Thymus (tissue), 11 donors: ENCODE results near the gene TMEM178A. TPM values are rescaled to one million over a fixed set of nuclear protein-coding genes. Genes with fewer than 3 reads are reported as not detected.
"Not testable (repeated sequence)": the region's sequence is repeated elsewhere in the genome, so short reads cannot be mapped to it uniquely, and the experiment has no call there.

ENCODE experiments used
- DNase-seq, 9 donors: peaks; one replicate each; pipeline ENCODE4 v3.0.0-alpha.2; 2013; ENCODE audit warnings: low spot score in 9 of 9, low read depth in 6 of 9, missing footprints in 1 of 9
- H3K27ac ChIP-seq, 2 donors: one replicate each; pipeline ENCODE4 v1.5.1; 2013; ENCODE audit warnings: control low read depth in 1 of 2, low read depth in 1 of 2, low read length in 1 of 2, mild to moderate bottlenecking in 1 of 2, moderate library complexity in 1 of 2
- H3K27me3 ChIP-seq, 2 donors: one replicate each; pipeline ENCODE4 v1.5.1; 2013; ENCODE audit warnings: low read length in 1 of 2; ENCODE audit not compliant: control insufficient read depth in 2 of 2, insufficient read depth in 1 of 2
- H3K36me3 ChIP-seq, 2 donors: one replicate each; pipeline ENCODE4 v1.5.1; 2013; ENCODE audit warnings: low read length in 1 of 2, mild to moderate bottlenecking in 1 of 2, moderate library complexity in 1 of 2; ENCODE audit not compliant: control insufficient read depth in 2 of 2, insufficient read depth in 2 of 2
- H3K4me1 ChIP-seq, 2 donors: one replicate each; pipeline ENCODE4 v1.5.1; 2013; ENCODE audit warnings: low read length in 2 of 2; ENCODE audit not compliant: control insufficient read depth in 2 of 2, insufficient read depth in 2 of 2
- H3K4me3 ChIP-seq, 2 donors: one replicate each; pipeline ENCODE4 v1.5.1; 2013; ENCODE audit warnings: low read length in 2 of 2, control low read depth in 1 of 2, mild to moderate bottlenecking in 1 of 2
- H3K9me3 ChIP-seq, 2 donors: one replicate each; pipeline ENCODE4 v1.5.1; 2013; ENCODE audit warnings: low read length in 1 of 2, mild to moderate bottlenecking in 1 of 2; ENCODE audit not compliant: control insufficient read depth in 2 of 2, insufficient read depth in 1 of 2
- WGBS: extraction: QIAGEN DNeasy Blood & Tissue Kit; methylation state at CpG from one replicate; pipeline ENCODE4 v1.1.7; 2013; 5-methylcytosine and 5-hydroxymethylcytosine counted together
- polyA plus RNA-seq: library from polyadenylated mRNA; stranded (reverse); fragments of 200-250 nt; gene quantifications from one replicate; pipeline ENCODE4 v1.2.3, GENCODE V29; 2013
- total RNA-seq: library from RNA; stranded (reverse); fragments of 120-200 nt; gene quantifications from one replicate; pipeline ENCODE4 v1.2.4, GENCODE V29; 2013
- donor health status: healthy.

The TMEM178A gene
- total and polyA plus RNA-seq, 2 donors = 0.66 to 5.5 TPM

- no peak for DNase-seq
- H3K27ac ChIP-seq = no peak overlapping the region
- H3K27me3 ChIP-seq = no peaks in the 10 kb centered on the region
- no peak overlapping the region for H3K4me3 ChIP-seq
- no peaks in the 10 kb centered on the region for H3K4me1 ChIP-seq
- WGBS = 92% methylated on average over 9 of the region's 9 CpGs
- H3K36me3 ChIP-seq = no peaks in the 10 kb centered on the region
- no peaks in the 10 kb centered on the region for H3K9me3 ChIP-seq
Measured at GRCh38 chr2:39723946-39724827, 58.5 kb downstream of the TMEM178A start.

GRCh38 chr2:39724828-39725144 lies 59.1 kb downstream of the TMEM178A start:
- Histone ChIP-seq H3K36me3 (no peaks in the 10 kb centered on the region), H3K9me3 (no peaks in the 10 kb centered on the region), H3K4me3 (no peak overlapping the region), H3K4me1 (no peaks in the 10 kb centered on the region), H3K27ac (no peak overlapping the region), H3K27me3 (no peaks in the 10 kb centered on the region)
- WGBS = 97% methylated on average over 4 of the region's 4 CpGs
- no peak for DNase-seq

GRCh38 chr2:39725401-39725800 lies 59.7 kb downstream of the TMEM178A start:
- Histone ChIP-seq H3K9me3 (no peaks in the 10 kb centered on the region), H3K4me1 (no peaks in the 10 kb centered on the region), H3K36me3 (peaks cover 0 to 1% of the 10 kb centered on the region in 2 donors), H3K4me3 (no peak overlapping the region), H3K27me3 (no peaks in the 10 kb centered on the region), H3K27ac (no peak overlapping the region)
- no peak for DNase-seq
- 99% methylated on average over 5 of the region's 5 CpGs for WGBS

GRCh38 chr2:39728085-39728484 lies 62.4 kb downstream of the TMEM178A start:
- not testable (repeated sequence) for H3K9me3 ChIP-seq, H3K27ac ChIP-seq
- WGBS = 27% methylated on average over 4 of the region's 4 CpGs

GRCh38 chr2:39728941-39729351 lies 63.2 kb downstream of the TMEM178A start:
- no peak overlapping the region for H3K4me3 ChIP-seq
- H3K9me3 ChIP-seq = no peaks in the 10 kb centered on the region
- peak in 2 of 9 donors; percentile 15 to 31 for DNase-seq
- no peaks in the 10 kb centered on the region for H3K27me3 ChIP-seq
- peaks cover 10 to 12% of the 10 kb centered on the region in 2 donors for H3K36me3 ChIP-seq
- WGBS = 68% methylated on average over 5 of the region's 5 CpGs
- H3K4me1 ChIP-seq = no peaks in the 10 kb centered on the region
- no peak overlapping the region for H3K27ac ChIP-seq

More at GRCh38 chr2:39728085-39728484, 62.4 kb downstream of the TMEM178A start:
- not testable (repeated sequence) for H3K27me3 ChIP-seq, H3K4me1 ChIP-seq, H3K4me3 ChIP-seq
- DNase-seq = peak in 1 of 9 donors; percentile 17
- H3K36me3 ChIP-seq = peaks cover 7 to 12% of the 10 kb centered on the region in 2 donors

GRCh38 chr2:39730276-39730675 lies 64.6 kb downstream of the TMEM178A start:
- Histone ChIP-seq H3K27ac (no peak overlapping the region), H3K27me3 (no peaks in the 10 kb centered on the region), H3K36me3 (peaks cover 12 to 18% of the 10 kb centered on the region in 2 donors), H3K4me1 (no peaks in the 10 kb centered on the region), H3K9me3 (no peaks in the 10 kb centered on the region), H3K4me3 (no peak overlapping the region)
- 97% methylated on average over 5 of the region's 5 CpGs for WGBS
- no peak for DNase-seq

- peaks cover 16 to 23% of the 10 kb centered on the region in 2 donors for H3K36me3 ChIP-seq
- 97% methylated on average over 2 of the region's 2 CpGs for WGBS
- H3K4me3 ChIP-seq = no peak overlapping the region
- peak in 4 of 9 donors; percentile 2 to 49 (median 11) for DNase-seq
- no peaks in the 10 kb centered on the region for H3K9me3 ChIP-seq
- no peaks in the 10 kb centered on the region for H3K27me3 ChIP-seq
- no peaks in the 10 kb centered on the region for H3K4me1 ChIP-seq
- H3K27ac ChIP-seq = no peak overlapping the region
Measured at GRCh38 chr2:39730685-39731302, 65.1 kb downstream of the TMEM178A start.

GRCh38 chr2:39731546-39731945 lies 65.8 kb downstream of the TMEM178A start:
- no peak for DNase-seq
- WGBS = 96% methylated on average over 3 of the region's 3 CpGs
- H3K9me3 ChIP-seq = no peaks in the 10 kb centered on the region
- peaks cover 18 to 30% of the 10 kb centered on the region in 2 donors for H3K36me3 ChIP-seq
- H3K4me1 ChIP-seq = no peaks in the 10 kb centered on the region
- H3K27me3 ChIP-seq = no peaks in the 10 kb centered on the region
- no peak overlapping the region for H3K4me3 ChIP-seq
- H3K27ac ChIP-seq = no peak overlapping the region

- Histone ChIP-seq H3K9me3 (no peaks in the 10 kb centered on the region), H3K4me3 (no peak overlapping the region), H3K4me1 (no peaks in the 10 kb centered on the region), H3K27ac (no peak overlapping the region), H3K36me3 (peaks cover 25 to 37% of the 10 kb centered on the region in 2 donors), H3K27me3 (no peaks in the 10 kb centered on the region)
- DNase-seq = no peak
- WGBS = 95% methylated on average over 1 of the region's 1 CpG
Measured at GRCh38 chr2:39732482-39732881, 66.8 kb downstream of the TMEM178A start.
